Activated CD4-positive, alpha-beta T cell treated with anti-CD3 and anti-CD28 coated beads, Interleukin-2, amount 50 U/mL, for 24 hours (primary cell): Measurements from ENCODE around the gene AGO1.
"Not testable (repeated sequence)": the region's sequence is repeated elsewhere in the genome, so short reads cannot be mapped to it uniquely, and the experiment has no call there.

ENCODE experiments used
- DNase-seq, 2 donors: peaks; one replicate each; pipeline ENCODE4 v3.0.0-alpha.2; 2020; ENCODE audit warnings: low read depth in 1 of 2, low spot score in 1 of 2

AGO1 gene

GRCh38 chr1:35915693-35916092 is 32.7 kb downstream of the AGO1 start:
- no peak for DNase-seq

DNA sequence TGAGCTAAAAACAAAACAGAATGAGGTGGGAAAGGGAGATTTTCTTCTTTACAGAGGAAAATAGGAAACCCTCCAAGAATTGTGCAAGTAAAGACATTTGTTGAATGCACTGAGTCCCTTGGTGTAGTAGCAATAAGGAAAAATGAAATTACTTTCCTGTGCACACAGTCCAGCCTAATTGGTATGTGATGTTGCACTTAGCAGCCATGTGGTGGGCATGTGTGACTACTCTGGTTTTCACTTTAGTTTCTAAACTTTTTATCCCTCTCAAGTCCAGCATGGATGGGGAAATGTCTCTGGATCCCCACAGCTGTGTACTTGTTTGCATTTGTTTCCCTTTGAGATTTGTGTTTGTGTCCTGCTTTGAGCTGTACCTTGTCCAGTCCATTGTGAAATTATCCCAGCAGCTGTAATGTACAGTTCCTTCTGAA is 40.8 kb downstream of the AGO1 start:
- no peak for DNase-seq

DNA sequence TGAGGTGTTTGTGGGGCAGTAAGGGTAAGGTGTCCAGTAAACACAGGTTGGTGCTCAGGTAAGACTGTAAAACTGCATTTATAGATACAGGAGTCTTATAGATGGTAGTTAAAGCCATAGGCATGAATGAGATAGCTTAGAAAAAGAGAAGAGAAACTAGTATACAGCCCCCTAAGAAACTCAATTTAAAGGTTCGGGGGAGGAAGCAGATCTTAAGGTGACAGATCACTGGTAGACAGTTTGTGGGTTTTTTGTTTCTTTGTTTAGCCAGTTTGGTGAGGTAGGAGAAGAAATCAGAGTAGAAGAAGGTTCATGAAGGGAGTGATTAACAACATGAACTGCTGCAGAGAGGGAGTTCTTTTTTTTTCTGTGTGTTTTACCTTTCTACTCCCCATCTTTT is 41.8 kb downstream of the AGO1 start:
- DNase-seq: no peak

DNA sequence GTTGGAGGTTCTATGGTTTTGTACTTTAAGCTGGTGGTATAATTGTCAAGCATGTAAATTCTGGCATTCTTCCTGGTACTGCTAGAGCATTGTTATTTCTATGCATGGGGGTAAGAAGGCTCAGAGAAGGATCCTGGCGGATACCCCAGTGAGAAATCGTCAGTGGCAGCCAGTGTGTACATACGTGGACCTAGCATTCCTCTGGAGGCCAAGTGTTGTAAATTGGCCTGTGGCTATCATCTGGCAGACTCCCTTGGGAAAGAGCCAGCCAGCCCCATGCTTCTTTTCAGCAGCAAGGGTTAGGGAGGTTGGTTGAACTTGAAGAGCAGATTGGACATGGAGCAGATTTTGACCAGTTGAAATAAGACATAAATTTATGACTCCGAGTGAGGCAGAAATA is 42.7 kb downstream of the AGO1 start:
- DNase-seq: no peak

GRCh38 chr1:35927472-35927871 is 44.5 kb downstream of the AGO1 start:
- no peak for DNase-seq

GRCh38 chr1:35929730-35930592 is 47.0 kb downstream of the AGO1 start:
- peak; percentile 7 to 29 for DNase-seq

GRCh38 chr1:35930593-35931445 is 47.8 kb downstream of the AGO1 start, which contains the start of gene AGO3:
AGO3 (plus strand) TSS chr1:35931105; CDS start chr1:35931427, 322 bp downstream.
- DNase-seq: peak; percentile 72 to 85

- DNase-seq: no peak
Observed at GRCh38 chr1:35931446-35932157, 48.6 kb downstream of the AGO1 start.

- no peak for DNase-seq
Observed at GRCh38 chr1:35932158-35932636, 49.2 kb downstream of the AGO1 start.

DNA sequence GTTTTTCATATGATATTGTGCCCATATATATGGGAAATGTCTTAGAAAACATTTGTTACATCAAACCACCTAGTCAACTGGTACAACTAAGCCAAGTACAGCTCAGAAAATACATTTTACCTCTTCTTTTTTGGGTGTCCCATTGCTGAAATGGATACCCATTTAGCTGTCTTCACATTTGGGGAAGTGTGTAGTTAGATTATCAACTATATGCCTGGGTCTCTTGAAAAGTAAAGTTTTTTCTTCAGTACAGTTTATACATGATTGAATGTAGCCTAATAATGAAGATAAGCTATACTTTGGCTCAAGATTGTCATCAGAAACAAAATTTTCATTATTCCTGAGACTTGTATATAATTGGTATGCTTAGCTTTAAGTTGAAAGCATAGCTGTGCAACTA is 49.9 kb downstream of the AGO1 start:
- DNase-seq: no peak

GRCh38 chr1:35935442-35936388 is 52.7 kb downstream of the AGO1 start:
- DNase-seq: no peak

GRCh38 chr1:35936838-35937237 is 53.8 kb downstream of the AGO1 start:
- DNase-seq: no peak

DNA sequence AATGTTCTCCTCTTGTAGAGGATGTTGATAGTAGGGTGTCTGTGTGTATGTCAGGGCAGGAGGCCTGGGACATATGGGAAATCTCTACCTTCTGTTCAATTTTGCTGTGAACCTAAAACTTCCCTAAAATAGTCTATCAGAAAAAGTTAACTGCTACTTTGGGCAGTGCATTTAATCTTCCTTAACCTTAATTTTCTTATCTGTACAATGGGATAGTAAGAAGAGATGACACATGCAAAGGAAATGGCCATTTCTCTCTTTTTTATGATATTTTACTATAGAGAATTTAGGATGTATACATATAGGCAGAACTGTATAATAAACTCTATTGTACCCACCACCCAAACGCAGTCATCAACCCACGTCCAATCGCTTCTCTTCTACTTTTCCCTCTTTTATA is 56.5 kb downstream of the AGO1 start:
- DNase-seq: no peak

GRCh38 chr1:35945327-35945726 is 62.3 kb downstream of the AGO1 start:
- DNase-seq: no peak

GRCh38 chr1:35947547-35947946 is 64.5 kb downstream of the AGO1 start:
- DNase-seq: no peak

DNA sequence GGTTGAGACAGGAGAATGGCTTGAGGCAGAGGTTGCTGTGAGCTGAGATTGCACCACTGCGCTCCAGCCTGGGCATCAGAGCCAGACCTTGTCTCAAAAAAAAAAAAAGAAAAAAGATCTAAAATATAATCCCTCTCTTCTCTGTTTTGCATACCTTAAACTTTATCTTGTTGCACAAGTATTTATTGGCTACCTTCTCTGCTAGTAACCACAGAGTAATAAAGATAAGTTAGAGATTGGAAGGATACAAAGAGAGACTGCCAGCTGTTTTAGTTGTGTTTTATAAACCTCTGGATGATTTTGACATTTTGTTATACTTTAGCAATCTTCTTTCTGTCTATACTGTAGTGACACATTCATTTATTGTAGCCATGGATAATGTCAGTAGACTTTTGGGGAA is 75.5 kb downstream of the AGO1 start:
- DNase-seq: no peak

GRCh38 chr1:35959304-35959703 is 76.3 kb downstream of the AGO1 start:
- no peak for DNase-seq

GRCh38 chr1:35962952-35963351 is 79.9 kb downstream of the AGO1 start:
- DNase-seq: no peak

DNA sequence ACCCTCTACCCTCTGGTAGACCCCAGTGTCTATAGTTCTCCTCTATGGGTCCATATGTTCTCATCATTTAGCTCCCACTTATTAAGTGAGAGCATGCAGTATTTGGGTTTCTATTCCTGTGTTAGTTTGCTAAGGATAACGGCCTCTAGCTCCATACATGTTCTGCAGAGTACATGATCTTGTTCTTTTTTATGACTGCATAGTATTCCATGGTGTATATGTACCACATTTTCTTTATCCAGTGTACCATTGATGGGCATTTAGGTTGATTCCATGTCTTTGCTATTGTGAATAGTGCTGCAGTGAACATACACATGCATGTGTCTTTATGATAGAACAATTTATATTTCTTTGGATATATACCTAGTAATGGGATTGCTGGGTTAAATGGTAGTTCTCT is 81.3 kb downstream of the AGO1 start:
- not testable (repeated sequence) for DNase-seq

DNA sequence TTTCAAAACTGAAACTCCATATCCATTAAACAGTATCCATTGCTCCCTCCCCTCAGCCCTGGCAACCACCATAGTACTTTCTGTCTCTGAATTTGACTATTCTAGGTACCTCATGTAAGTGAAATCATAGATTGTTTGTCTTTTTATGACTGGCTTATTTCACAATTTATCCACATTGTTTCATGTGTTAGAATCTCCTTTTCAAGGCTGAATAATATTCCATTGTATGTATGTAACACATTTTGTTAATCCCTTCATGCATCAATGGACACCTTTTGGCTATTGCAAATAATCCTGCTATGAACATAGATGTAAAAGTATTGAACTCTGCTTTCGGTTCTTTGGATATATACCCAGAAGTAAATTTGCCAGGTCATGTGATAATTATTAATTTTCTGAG is 85.4 kb downstream of the AGO1 start:
- DNase-seq: no peak
